Measurements from ENCODE around the gene SFTA2. TPM values are rescaled to one million over a fixed set of nuclear protein-coding genes. Genes with fewer than 3 reads are reported as not detected.
"Not testable (repeated sequence)": the region's sequence is repeated elsewhere in the genome, so short reads cannot be mapped to it uniquely, and the experiment has no call there.

SFTA2 gene
- total RNA-seq, 1 experiment from 2014 or later: not detected

DNA sequence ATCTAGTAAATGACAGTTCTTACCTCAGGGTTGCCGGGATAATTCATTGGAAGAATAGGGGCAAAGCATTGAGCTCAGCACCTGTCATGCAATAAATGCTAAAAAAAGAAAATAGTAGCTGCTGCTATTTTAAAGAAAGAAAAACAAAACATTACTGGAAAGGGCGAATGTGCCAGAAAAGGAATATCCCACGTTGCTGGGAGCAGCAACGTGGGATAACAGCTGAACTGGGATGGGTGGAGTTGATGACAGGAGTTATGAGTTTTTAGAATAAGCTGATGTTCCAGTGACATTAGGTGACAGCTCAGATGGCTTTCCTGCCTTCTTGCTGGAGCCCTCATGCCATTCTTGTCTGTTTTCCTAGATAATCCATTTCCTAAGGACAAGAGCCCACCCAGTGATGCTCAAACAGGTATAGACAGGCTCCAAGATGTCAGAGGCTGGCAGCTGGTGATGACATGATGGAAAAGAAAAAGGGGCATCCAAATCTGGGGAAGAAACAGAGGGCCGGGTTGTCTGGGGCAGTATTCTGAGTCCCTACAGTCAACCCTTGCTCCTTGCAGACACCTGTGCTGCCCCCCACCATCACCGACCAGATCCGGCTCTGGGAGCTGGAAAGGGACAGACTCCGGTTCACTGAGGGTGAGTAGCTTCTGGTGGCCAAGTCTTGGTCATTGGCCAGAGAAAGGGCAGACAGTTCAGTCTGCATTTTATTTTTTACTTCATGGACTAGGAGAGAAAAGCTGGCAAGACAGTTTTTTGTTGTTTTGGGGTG, 19.0 kb downstream of the SFTA2 start:
- DNase-seq (ENCODE audit: low spot score): no peak

GRCh38 chr6:30910473-30910872, 21.5 kb downstream of the SFTA2 start:
- not testable (repeated sequence) for DNase-seq (ENCODE audit: low spot score)

DNA sequence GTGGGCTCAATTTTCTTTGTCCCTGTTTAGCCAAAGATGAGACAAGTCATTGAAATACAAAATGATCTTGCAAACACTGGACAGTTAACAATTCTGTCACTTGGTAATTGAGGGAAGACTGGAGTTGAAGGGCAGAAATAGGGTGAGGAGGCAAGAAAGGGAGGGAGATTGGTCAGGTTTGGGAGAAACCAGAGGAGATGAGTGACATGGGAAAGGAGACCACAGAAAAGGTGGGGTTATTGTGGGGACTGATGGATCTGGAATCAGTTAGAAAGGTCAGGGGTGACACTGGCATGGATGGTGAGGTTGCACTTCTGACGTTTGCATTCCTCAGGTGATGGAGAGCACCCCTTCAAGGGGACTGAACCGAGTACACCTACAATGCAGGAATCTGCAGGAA, 23.3 kb downstream of the SFTA2 start:
- no peak for DNase-seq (ENCODE audit: low spot score)

GRCh38 chr6:30907758-30908591, 24.0 kb downstream of the SFTA2 start, which contains the start of gene GTF2H4:
Gene GTF2H4 (plus strand): TSS chr6:30908207.
- peak; percentile 98 for DNase-seq (ENCODE audit: low spot score)

DNA sequence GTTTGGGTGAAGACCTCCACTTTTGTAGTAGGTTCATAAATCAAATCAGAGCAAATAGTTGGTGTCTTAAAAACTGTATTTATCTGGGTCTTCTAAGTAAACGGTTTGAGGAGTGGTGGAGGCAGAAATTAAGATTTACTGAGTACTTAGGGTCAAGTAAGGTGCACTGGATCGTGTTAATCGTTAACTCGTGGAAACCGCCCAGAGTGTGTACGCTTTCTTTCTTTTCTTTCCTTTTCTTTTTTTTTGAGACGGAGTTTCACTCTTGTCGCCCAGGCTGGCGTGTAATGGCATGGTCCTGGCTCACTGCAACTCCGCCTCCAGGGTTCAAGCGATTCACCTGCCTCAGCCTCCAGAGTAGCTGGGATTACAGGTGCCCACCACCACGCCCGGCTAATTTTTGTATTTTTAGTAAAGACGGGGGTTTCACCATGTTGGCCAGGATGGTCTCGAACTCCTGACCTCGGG, 24.6 kb downstream of the SFTA2 start:
- DNase-seq (ENCODE audit: low spot score): not testable (repeated sequence)

GRCh38 chr6:30903236-30903635, 28.7 kb downstream of the SFTA2 start:
- DNase-seq (ENCODE audit: low spot score): no peak

DNA sequence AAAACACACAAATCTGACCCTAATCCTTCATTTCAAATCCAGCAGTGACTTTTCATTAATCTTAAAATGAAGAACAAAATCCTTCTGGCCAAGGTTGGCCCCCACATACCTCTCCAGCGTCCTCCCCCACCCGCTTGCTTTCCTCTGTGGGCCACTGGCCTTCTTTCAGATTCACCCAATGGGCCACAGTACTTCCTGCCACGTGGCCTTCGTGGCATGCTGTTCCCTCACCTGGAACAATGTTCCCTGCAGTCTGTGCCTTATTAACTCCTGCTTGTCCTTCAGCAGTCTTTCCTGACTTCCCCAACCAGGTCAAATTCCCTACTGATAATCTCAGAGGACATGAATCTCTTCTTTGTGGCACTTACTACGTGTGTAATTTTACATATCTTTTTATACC, 29.3 kb downstream of the SFTA2 start:
- DNase-seq (ENCODE audit: low spot score): no peak

- not testable (repeated sequence) for DNase-seq (ENCODE audit: low spot score)
These were observed 29.8 kb downstream of the SFTA2 start for GRCh38 chr6:30902196-30902595.

DNA sequence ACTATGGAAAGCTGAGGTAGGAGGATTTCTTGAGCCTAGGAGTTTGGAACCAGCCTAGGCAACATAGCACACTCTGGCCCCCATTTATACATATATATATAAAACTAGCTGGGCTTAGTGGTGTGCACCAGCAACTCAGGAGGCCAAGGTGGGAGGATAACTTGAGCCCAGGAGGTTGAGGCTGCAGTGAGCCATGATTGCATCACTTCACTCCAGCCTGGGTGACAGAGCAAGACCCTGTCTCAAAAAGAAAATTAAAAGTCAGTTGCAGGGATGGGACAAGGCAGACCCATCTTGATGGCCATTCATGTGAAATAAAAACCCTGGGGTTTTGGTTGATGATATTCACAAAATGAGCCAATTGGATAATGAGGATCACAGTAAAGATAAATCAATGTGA, 30.5 kb downstream of the SFTA2 start:
- DNase-seq (ENCODE audit: low spot score): no peak

DNA sequence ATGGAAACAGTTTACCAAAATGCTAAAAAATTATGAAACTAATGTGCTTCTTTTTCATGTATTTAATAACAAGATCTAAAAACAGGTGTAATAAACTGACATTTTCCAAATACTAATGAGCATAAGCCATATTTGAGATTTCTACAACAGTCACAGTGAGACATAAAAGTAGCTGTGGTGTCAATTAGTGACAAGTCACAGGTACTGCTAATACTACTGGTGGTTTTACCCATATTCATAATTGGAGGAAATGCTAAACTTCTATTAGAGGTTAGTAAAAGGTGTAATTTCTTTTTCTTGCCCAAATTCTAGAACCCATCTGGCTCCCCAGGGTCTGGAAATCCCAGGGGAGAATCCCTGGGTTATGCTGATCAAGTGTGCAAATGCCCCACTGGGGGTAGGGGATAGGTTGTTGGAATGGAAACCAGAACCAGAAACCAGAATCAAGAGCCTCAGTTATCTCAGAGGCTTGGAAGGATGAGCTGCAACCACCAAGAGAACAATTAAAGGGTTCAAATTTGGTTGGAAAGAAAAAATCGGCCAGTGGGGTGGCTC, 31.0 kb downstream of the SFTA2 start:
- DNase-seq (ENCODE audit: low spot score): no peak

DNA sequence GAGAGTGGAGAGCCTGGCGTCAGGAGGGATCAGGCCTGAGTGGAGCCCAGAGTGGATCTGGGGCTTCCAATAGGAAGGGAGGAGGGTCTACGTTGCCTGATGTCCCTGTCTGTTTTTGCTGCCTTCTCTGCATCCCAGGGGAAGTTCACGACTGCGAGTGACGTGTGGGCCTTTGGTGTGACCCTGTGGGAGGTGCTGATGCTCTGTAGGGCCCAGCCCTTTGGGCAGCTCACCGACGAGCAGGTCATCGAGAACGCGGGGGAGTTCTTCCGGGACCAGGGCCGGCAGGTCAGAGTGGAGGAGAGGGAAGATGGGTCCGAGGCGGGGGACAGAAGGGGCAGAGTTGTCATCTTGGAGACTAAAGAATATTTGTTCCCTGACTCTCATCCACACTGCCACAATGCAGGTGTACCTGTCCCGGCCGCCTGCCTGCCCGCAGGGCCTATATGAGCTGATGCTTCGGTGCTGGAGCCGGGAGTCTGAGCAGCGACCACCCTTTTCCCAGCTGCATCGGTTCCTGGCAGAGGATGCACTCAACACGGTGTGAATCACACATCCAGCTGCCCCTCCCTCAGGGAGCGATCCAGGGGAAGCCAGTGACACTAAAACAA, 33.1 kb downstream of the SFTA2 start:
- no peak for DNase-seq (ENCODE audit: low spot score)

- DNase-seq (ENCODE audit: low spot score): no peak
These were observed 34.1 kb downstream of the SFTA2 start for GRCh38 chr6:30897882-30898281.

DNA sequence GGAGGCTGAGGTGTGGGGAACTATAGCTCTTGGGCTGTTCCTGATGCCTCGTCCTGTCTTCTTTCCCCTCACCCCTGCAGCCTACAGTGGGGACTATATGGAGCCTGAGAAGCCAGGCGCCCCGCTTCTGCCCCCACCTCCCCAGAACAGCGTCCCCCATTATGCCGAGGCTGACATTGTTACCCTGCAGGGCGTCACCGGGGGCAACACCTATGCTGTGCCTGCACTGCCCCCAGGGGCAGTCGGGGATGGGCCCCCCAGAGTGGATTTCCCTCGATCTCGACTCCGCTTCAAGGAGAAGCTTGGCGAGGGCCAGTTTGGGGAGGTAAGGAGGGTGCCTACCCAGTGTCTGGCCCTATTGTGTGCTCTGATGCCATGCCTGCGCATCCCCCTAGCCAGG, 35.4 kb downstream of the SFTA2 start:
- DNase-seq (ENCODE audit: low spot score): no peak

- no peak for DNase-seq (ENCODE audit: low spot score)
These were observed 36.6 kb downstream of the SFTA2 start for GRCh38 chr6:30895343-30895742.

GRCh38 chr6:30894935-30895334, 37.0 kb downstream of the SFTA2 start:
- DNase-seq (ENCODE audit: low spot score): no peak

DNA sequence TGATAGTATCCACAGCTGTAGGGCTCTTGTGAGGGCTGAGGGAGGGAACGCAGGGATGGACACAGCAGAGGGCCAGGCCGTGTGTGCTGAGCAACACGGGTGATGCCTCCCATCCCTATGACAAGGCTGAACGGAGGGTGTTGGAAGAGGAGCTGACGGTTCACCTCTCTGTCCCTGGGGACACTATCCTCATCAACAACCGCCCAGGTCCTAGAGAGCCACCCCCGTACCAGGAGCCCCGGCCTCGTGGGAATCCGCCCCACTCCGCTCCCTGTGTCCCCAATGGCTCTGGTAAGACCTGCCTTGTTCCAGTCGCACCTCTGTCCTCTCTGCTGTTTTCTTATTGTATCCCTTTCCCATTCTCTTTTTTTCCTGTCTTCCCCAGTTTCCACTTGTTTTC, 37.6 kb downstream of the SFTA2 start:
- DNase-seq (ENCODE audit: low spot score): no peak

DNA sequence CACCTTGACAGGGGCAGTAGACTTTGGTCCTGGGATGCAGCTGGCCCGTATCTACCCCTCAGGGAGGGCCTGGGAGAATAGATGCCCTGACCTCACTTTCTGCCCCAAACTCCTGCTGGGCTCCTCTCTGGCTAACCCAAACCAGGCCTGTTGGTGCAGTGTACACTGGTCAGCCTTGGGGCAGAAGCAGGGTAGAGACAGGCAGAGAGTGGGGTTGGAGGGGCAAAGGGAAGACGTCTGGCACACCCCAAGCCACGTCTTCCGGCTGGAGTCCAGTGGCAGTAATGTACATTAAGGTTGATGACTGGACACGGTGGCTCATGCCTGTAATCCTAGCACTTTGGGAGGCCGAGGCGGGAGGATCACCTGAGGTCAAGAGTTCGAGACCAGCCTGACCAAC, 38.3 kb downstream of the SFTA2 start:
- no peak for DNase-seq (ENCODE audit: low spot score)

DNA sequence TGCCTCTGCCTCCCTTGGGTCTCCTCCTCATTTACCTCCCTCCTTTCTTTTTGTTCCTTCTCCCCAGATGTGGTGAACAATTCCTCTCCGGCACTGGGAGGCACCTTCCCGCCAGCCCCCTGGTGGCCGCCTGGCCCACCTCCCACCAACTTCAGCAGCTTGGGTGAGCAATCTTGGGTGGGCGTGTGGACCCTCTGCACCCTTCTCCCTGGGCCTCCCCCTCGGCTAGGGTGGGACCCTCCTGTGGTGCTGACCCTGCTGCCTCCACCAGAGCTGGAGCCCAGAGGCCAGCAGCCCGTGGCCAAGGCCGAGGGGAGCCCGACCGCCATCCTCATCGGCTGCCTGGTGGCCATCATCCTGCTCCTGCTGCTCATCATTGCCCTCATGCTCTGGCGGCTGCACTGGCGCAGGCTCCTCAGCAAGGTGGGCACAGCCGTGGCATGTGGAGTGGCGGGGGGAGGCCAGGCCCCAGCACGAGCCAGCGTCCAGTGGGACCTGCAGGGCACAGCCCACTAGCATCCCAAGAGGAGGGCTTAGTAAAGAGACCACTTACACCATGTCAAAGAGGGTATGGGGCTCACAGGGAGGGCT, 38.9 kb downstream of the SFTA2 start:
- no peak for DNase-seq (ENCODE audit: low spot score)

DNA sequence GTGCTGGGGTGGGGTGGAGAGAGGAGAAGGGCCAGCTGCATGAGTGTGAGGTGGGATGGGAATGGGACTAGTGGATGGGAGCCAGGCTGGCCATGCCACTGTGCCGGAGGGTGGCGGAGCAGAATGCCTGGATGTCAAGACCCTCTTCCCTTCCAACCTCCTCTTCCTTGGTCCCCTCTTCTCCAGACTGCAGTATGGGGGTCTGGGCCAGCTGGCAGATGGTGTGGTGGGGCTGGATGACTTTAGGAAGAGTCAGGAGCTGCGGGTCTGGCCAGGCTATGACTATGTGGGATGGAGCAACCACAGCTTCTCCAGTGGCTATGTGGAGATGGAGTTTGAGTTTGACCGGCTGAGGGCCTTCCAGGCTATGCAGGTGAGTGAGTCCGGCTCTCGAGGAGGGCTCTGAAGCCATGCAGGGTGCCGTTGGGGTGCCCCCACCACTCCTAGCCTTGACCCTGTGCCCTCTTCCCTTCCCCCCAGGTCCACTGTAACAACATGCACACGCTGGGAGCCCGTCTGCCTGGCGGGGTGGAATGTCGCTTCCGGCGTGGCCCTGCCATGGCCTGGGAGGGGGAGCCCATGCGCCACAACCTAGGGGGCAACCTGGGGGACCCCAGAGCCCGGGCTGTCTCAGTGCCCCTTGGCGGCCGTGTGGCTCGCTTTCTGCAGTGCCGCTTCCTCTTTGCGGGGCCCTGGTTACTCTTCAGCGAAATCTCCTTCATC, 40.0 kb downstream of the SFTA2 start:
- no peak for DNase-seq (ENCODE audit: low spot score)

- no peak for DNase-seq (ENCODE audit: low spot score)
These were observed 40.6 kb downstream of the SFTA2 start for GRCh38 chr6:30891450-30891723.
